HUES64 (cell line): ENCODE results near the gene STK24.

Experiments
- H3K27ac ChIP-seq: 2 replicates; pipeline ENCODE4 v1.7.0; 2013; ENCODE audit warnings: low read depth, low read length, inconsistent platforms
- H3K27me3 ChIP-seq: 2 replicates; pipeline ENCODE4 v1.6.1; 2013; ENCODE audit warnings: mild to moderate bottlenecking, low read length; ENCODE audit not compliant: insufficient read depth
- H3K36me3 ChIP-seq: 2 replicates; pipeline ENCODE4 v1.6.1; 2013; ENCODE audit warnings: mild to moderate bottlenecking, low read length; ENCODE audit not compliant: insufficient read depth
- H3K4me1 ChIP-seq: 2 replicates; pipeline ENCODE4 v1.6.1; 2013; ENCODE audit warnings: mild to moderate bottlenecking, low read length, moderate library complexity; ENCODE audit not compliant: insufficient read depth
- H3K4me3 ChIP-seq: 2 replicates; pipeline ENCODE4 v1.5.1; 2013; ENCODE audit warnings: mild to moderate bottlenecking, low read length, moderate library complexity
- H3K9ac ChIP-seq: 2 replicates; pipeline ENCODE4 v1.6.1; 2013; ENCODE audit warnings: mild to moderate bottlenecking, low read depth, low read length
- H3K9me3 ChIP-seq: 2 replicates; pipeline ENCODE4 v1.6.1; 2013; ENCODE audit warnings: low read depth, low read length; ENCODE audit not compliant: insufficient read depth
- WGBS: fragments of 150-250, 120-280 bp; methylation state at CpG from one replicate; pipeline ENCODE4 v1.1.7; 2013; ENCODE audit warnings: missing lambda C conversion rate; 5-methylcytosine and 5-hydroxymethylcytosine counted together

The STK24 gene

GRCh38 chr13:98508280-98508679, 68.6 kb downstream of the STK24 start:
- peaks cover 37% of the 10 kb centered on the region for H3K4me1 ChIP-seq
- whole genome bisulfite sequencing = 74% methylated on average over 2 of the region's 2 CpGs
- H3K9me3 ChIP-seq = no peaks in the 10 kb centered on the region
- no peak overlapping the region for H3K9ac ChIP-seq
- H3K4me3 ChIP-seq = no peak overlapping the region
- no peaks in the 10 kb centered on the region for H3K27me3 ChIP-seq
- H3K27ac ChIP-seq = peak overlapping the region; percentile 11; the same call in 1 of the 2 replicates
- peaks cover 10% of the 10 kb centered on the region for H3K36me3 ChIP-seq

DNA sequence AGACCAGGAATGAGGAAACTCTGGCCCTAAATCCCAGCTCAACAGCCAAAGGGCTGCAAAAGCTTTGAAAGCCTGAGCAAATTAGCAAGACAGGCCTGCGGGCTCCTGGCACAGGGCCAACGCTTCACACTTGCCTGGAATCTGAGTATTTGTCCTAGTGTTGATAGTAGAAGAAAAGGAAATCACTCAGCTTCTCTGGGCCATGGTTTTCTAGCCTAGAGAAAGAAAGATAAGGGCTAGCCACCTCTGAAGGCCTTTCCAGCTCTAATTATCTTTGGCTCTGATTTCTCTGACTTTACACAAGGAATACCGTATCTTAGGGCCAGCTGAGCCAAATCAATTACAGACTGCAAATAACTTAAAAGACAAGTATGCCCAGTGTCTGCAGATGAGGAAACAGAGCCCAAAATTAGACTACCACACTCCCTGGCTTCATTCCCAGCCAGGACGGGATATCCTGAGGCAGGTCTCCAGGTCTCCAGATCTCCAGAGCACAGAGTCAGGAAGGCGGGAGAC, 69.6 kb downstream of the STK24 start:
- Histone ChIP-seq H3K36me3 (peaks cover 8% of the 10 kb centered on the region), H3K27me3 (no peaks in the 10 kb centered on the region), H3K9me3 (no peaks in the 10 kb centered on the region), H3K27ac (peak overlapping the region; percentile 50; the same call in 1 of the 2 replicates), H3K4me3 (no peak overlapping the region), H3K4me1 (peaks cover 37% of the 10 kb centered on the region), H3K9ac (no peak overlapping the region)
- 50% methylated on average over 5 of the region's 5 CpGs for WGBS

GRCh38 chr13:98506728-98507230, 70.1 kb downstream of the STK24 start:
- H3K4me1 ChIP-seq = peaks cover 37% of the 10 kb centered on the region
- peak overlapping the region; percentile 50; the same call in 1 of the 2 replicates for H3K27ac ChIP-seq
- H3K9ac ChIP-seq = no peak overlapping the region
- H3K4me3 ChIP-seq = no peak overlapping the region
- 74% methylated on average over 16 of the region's 16 CpGs for WGBS
- H3K9me3 ChIP-seq = no peaks in the 10 kb centered on the region
- H3K36me3 ChIP-seq = peaks cover 8% of the 10 kb centered on the region; the same call in 1 of the 2 replicates
- H3K27me3 ChIP-seq = no peaks in the 10 kb centered on the region

GRCh38 chr13:98506322-98506721, 70.6 kb downstream of the STK24 start:
- H3K36me3 ChIP-seq = peaks cover 8% of the 10 kb centered on the region; the same call in 1 of the 2 replicates
- no peaks in the 10 kb centered on the region for H3K27me3 ChIP-seq
- WGBS = 79% methylated on average over 12 of the region's 12 CpGs
- peaks cover 37% of the 10 kb centered on the region for H3K4me1 ChIP-seq
- H3K9me3 ChIP-seq = no peaks in the 10 kb centered on the region
- no peak overlapping the region for H3K4me3 ChIP-seq
- H3K9ac ChIP-seq = no peak overlapping the region
- no peak overlapping the region for H3K27ac ChIP-seq

- H3K27me3 ChIP-seq = no peaks in the 10 kb centered on the region
- H3K4me3 ChIP-seq = no peak overlapping the region
- H3K9me3 ChIP-seq = no peaks in the 10 kb centered on the region
- no peak overlapping the region for H3K9ac ChIP-seq
- peaks cover 8% of the 10 kb centered on the region; the same call in 1 of the 2 replicates for H3K36me3 ChIP-seq
- H3K27ac ChIP-seq = no peak overlapping the region
- 92% methylated on average over 2 of the region's 2 CpGs for WGBS
- peaks cover 37% of the 10 kb centered on the region for H3K4me1 ChIP-seq
These were observed 71.7 kb downstream of the STK24 start for GRCh38 chr13:98505217-98505616.

DNA sequence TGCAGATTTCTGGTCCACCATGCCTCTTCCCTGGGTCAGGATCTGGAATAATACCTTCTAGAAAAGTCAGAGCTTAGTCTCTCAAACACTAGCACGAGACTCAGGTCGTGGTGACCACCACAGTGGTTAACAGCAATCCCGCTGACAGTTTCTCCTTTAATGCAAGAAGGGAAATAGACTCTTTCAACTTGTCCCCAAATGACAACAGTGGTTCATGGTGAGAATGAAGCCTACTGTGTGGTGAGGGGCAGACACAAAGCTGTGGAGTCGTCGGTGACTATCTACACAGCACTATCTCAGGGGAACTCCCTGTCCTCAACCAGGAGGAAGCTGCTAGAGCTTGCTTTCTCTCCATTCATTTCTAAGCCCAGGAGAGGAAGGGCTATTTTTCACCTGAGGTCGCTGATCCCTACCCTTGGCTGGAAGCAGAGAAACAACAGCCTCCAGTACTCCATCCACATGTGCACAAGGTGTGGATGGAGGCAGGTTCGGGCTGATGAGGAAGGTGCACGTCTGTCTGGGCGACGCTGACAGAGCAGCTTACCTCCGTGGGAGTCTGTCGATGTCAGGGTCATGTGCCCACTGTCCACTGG, 72.4 kb downstream of the STK24 start:
- WGBS = 93% methylated on average over 11 of the region's 12 CpGs
- H3K4me3 ChIP-seq = no peak overlapping the region
- H3K27ac ChIP-seq = no peak overlapping the region
- peaks cover 37% of the 10 kb centered on the region for H3K4me1 ChIP-seq
- H3K27me3 ChIP-seq = no peaks in the 10 kb centered on the region
- no peak overlapping the region for H3K9ac ChIP-seq
- no peaks in the 10 kb centered on the region for H3K9me3 ChIP-seq
- peaks cover 14% of the 10 kb centered on the region; the same call in 1 of the 2 replicates for H3K36me3 ChIP-seq

GRCh38 chr13:98504029-98504351, 72.9 kb downstream of the STK24 start:
- no peak overlapping the region for H3K4me3 ChIP-seq
- peaks cover 17% of the 10 kb centered on the region; the same call in 1 of the 2 replicates for H3K36me3 ChIP-seq
- no peaks in the 10 kb centered on the region for H3K9me3 ChIP-seq
- 100% methylated on average over 1 of the region's 1 CpG for WGBS
- peaks cover 32% of the 10 kb centered on the region for H3K4me1 ChIP-seq
- H3K27me3 ChIP-seq = no peaks in the 10 kb centered on the region
- H3K9ac ChIP-seq = no peak overlapping the region
- H3K27ac ChIP-seq = no peak overlapping the region

GRCh38 chr13:98503175-98504028, 73.5 kb downstream of the STK24 start:
- Histone ChIP-seq H3K27ac (no peak overlapping the region), H3K36me3 (peaks cover 21% of the 10 kb centered on the region; the same call in 1 of the 2 replicates), H3K27me3 (no peaks in the 10 kb centered on the region), H3K9ac (no peak overlapping the region), H3K9me3 (no peaks in the 10 kb centered on the region), H3K4me3 (no peak overlapping the region), H3K4me1 (peaks cover 26% of the 10 kb centered on the region)
- WGBS = 93% methylated on average over 10 of the region's 10 CpGs

GRCh38 chr13:98500963-98501421, 75.9 kb downstream of the STK24 start:
- H3K4me3 ChIP-seq = no peak overlapping the region
- H3K9ac ChIP-seq = no peak overlapping the region
- no peak overlapping the region for H3K27ac ChIP-seq
- H3K9me3 ChIP-seq = no peaks in the 10 kb centered on the region
- peaks cover 22% of the 10 kb centered on the region; the same call in 1 of the 2 replicates for H3K36me3 ChIP-seq
- WGBS = 94% methylated on average over 10 of the region's 10 CpGs
- no peaks in the 10 kb centered on the region for H3K27me3 ChIP-seq
- peaks cover 14% of the 10 kb centered on the region for H3K4me1 ChIP-seq

DNA sequence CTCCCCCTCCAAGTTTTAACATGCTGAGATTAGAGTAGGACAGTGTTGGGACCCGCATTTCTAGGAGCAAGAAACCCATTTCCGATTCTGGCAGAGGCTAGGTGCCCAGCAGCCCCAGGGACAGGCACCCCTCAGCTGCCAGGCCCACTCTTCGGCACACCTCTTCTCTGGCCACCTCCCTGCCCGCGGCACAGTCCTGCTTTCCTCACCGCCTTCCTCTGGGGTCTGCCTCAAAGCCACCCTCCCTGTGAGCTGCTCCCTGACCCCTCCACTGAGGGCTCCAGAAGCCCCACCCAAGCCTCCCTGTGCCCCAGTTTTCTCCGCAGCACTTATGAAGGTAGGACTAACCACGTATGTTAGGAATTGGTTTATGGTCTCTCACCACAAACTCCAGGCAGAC, 79.9 kb downstream of the STK24 start:
- Histone ChIP-seq H3K9ac (no peak overlapping the region), H3K27ac (no peak overlapping the region), H3K36me3 (peaks cover 14% of the 10 kb centered on the region; the same call in 1 of the 2 replicates), H3K9me3 (no peaks in the 10 kb centered on the region), H3K4me3 (no peak overlapping the region), H3K4me1 (peaks cover 30% of the 10 kb centered on the region), H3K27me3 (no peaks in the 10 kb centered on the region)
- WGBS = 94% methylated on average over 8 of the region's 8 CpGs

GRCh38 chr13:98496479-98496791, 80.5 kb downstream of the STK24 start:
- Histone ChIP-seq H3K27me3 (no peaks in the 10 kb centered on the region), H3K4me3 (no peak overlapping the region), H3K9me3 (no peaks in the 10 kb centered on the region), H3K27ac (no peak overlapping the region), H3K36me3 (peaks cover 14% of the 10 kb centered on the region; the same call in 1 of the 2 replicates), H3K4me1 (peaks cover 35% of the 10 kb centered on the region), H3K9ac (no peak overlapping the region)
- 85% methylated on average over 3 of the region's 3 CpGs for WGBS
